Naive thymus-derived CD8-positive, alpha-beta T cell (primary cell): Measurements from ENCODE around the gene TRIP13. TPM values are rescaled to one million over a fixed set of nuclear protein-coding genes. Genes with fewer than 3 reads are reported as not detected.

Source experiments
- ATAC-seq, 2 donors: fragments of 150-1000 bp; cut with Tn5 transposase in 1 of 2; sonication (Bioruptor Pico), chemical (Tn5 transposase) in 1 of 2; 1 replicate in 1 of 2; 2 replicates in 1 of 2; pipeline ENCODE4 v1.10.0; 2021; ENCODE audit warnings: mild to moderate bottlenecking in 2 of 2, moderate library complexity in 2 of 2
- POLR2A ChIA-PET: fragments of 350-600 bp; sonication (Branson Sonifier 250); formaldehyde crosslinking; loops from one replicate; lab custom pipeline; 2021; ENCODE audit warnings: antibody characterized with exemption; lab: Charles Lee
- DNase-seq, 10 donors: peaks; one replicate each; pipeline versions ENCODE4 v3.0.0 to v3.0.0-alpha.2; 2020 to 2022
- H3K27ac Mint-ChIP-seq, 10 donors: one replicate each; pipeline ENCODE4 v1.8.0; 2020 to 2022; ENCODE audit warnings: mild to moderate bottlenecking in 10 of 10, mixed read lengths in 10 of 10, moderate library complexity in 4 of 10, inconsistent platforms in 1 of 10
- H3K27me3 Mint-ChIP-seq, 5 donors: one replicate each; pipeline ENCODE4 v1.8.0; 2021 to 2022; ENCODE audit warnings: mixed read lengths in 5 of 5
- H3K36me3 Mint-ChIP-seq, 3 donors: one replicate each; pipeline ENCODE4 v1.8.0; 2020 to 2022; ENCODE audit warnings: mixed read lengths in 3 of 3, mild to moderate bottlenecking in 2 of 3, inconsistent platforms in 1 of 3
- H3K4me1 Mint-ChIP-seq, 4 donors: one replicate each; pipeline ENCODE4 v1.8.0; 2021 to 2022; ENCODE audit warnings: mixed read lengths in 4 of 4
- H3K4me3 Mint-ChIP-seq, 10 donors: one replicate each; pipeline ENCODE4 v1.8.0; 2020 to 2022; ENCODE audit warnings: mild to moderate bottlenecking in 10 of 10, mixed read lengths in 10 of 10, moderate library complexity in 6 of 10, inconsistent platforms in 1 of 10
- H3K9me3 Mint-ChIP-seq, 9 donors: one replicate each; pipeline ENCODE4 v1.8.0; 2020 to 2022; ENCODE audit warnings: mixed read lengths in 9 of 9, mild to moderate bottlenecking in 3 of 9, inconsistent platforms in 1 of 9, moderate library complexity in 1 of 9
- polyA plus RNA-seq, 3 donors: library from polyadenylated mRNA; unstranded; fragments of 300-500 nt; fragmentation: Illumina TruSeq; gene quantifications; one replicate each; pipeline ENCODE4 v1.2.3, GENCODE V29; 2021
- total RNA-seq, 8 experiments: library from RNA in 2 of 8; stranded (reverse) in 2 of 8; gene quantifications; one replicate each; pipeline ENCODE4 v1.2.3 and lab custom pipeline; 2021 to 2026

The TRIP13 gene
- total and polyA plus RNA-seq, 5 experiments from 2014 or later: 0.55 to 1.5 (median 0.75) TPM

- peaks cover 0 to 2% (median 0%) of the 10 kb centered on the region in 4 donors for H3K4me1 Mint-ChIP-seq
- H3K27me3 Mint-ChIP-seq: peaks cover 14 to 42% (median 30%) of the 10 kb centered on the region in 5 donors
- peak in 1 of 10 donors; percentile 15 for DNase-seq
- peak overlapping the region in 2 of 10 donors; percentile 9 to 51 for H3K27ac Mint-ChIP-seq
- peaks cover 0 to 5% (median 0%) of the 10 kb centered on the region in 3 donors for H3K36me3 Mint-ChIP-seq
- H3K9me3 Mint-ChIP-seq: no peaks in the 10 kb centered on the region
- POLR2A ChIA-PET: no interaction called here
- ATAC-seq: peak in 1 of 2 donors; percentile 33
- H3K4me3 Mint-ChIP-seq: no peak overlapping the region
Observed at GRCh38 chr5:943918-944620, 51.4 kb downstream of the TRIP13 start.

- DNase-seq: no peak
- peak overlapping the region in 2 of 10 donors; percentile 11 to 51 for H3K27ac Mint-ChIP-seq
- H3K36me3 Mint-ChIP-seq: peaks cover 0 to 5% (median 0%) of the 10 kb centered on the region in 3 donors
- peaks cover 0 to 2% (median 0%) of the 10 kb centered on the region in 4 donors for H3K4me1 Mint-ChIP-seq
- ATAC-seq: no peak
- POLR2A ChIA-PET: no interaction called here
- H3K9me3 Mint-ChIP-seq: no peaks in the 10 kb centered on the region
- H3K4me3 Mint-ChIP-seq: no peak overlapping the region
- peaks cover 14 to 42% (median 35%) of the 10 kb centered on the region in 5 donors for H3K27me3 Mint-ChIP-seq
Observed at GRCh38 chr5:944621-944927, 51.9 kb downstream of the TRIP13 start.

GRCh38 chr5:944992-945685, 52.5 kb downstream of the TRIP13 start:
- H3K36me3 Mint-ChIP-seq: peaks cover 0 to 5% (median 0%) of the 10 kb centered on the region in 3 donors
- ATAC-seq (no peak), DNase-seq (peak in 1 of 10 donors; percentile 13)
- H3K4me3 Mint-ChIP-seq: no peak overlapping the region
- POLR2A ChIA-PET: no interaction called here
- no peaks in the 10 kb centered on the region for H3K9me3 Mint-ChIP-seq
- peaks cover 13 to 44% (median 41%) of the 10 kb centered on the region in 5 donors for H3K27me3 Mint-ChIP-seq
- peak overlapping the region in 1 of 10 donors; percentile 51 for H3K27ac Mint-ChIP-seq
- H3K4me1 Mint-ChIP-seq: peaks cover 0 to 2% (median 0%) of the 10 kb centered on the region in 4 donors

- POLR2A ChIA-PET: no interaction called here
- Mint-ChIP-seq H3K36me3 (peaks cover 0 to 9% (median 1%) of the 10 kb centered on the region in 3 donors), H3K27ac (no peak overlapping the region), H3K4me1 (peaks cover 0 to 2% (median 0%) of the 10 kb centered on the region in 4 donors), H3K4me3 (no peak overlapping the region), H3K9me3 (peaks cover 0 to 2% (median 0%) of the 10 kb centered on the region in 9 donors), H3K27me3 (peaks cover 18 to 51% (median 47%) of the 10 kb centered on the region in 5 donors)
- ATAC-seq (no peak), DNase-seq (peak in 1 of 10 donors; percentile 6)
Observed at GRCh38 chr5:945691-946551, 53.2 kb downstream of the TRIP13 start.

- Mint-ChIP-seq H3K4me1 (peaks cover 0 to 4% (median 0%) of the 10 kb centered on the region in 4 donors), H3K27me3 (peaks cover 15 to 61% (median 51%) of the 10 kb centered on the region in 5 donors), H3K4me3 (no peak overlapping the region), H3K27ac (no peak overlapping the region), H3K36me3 (peaks cover 0 to 7% (median 4%) of the 10 kb centered on the region in 3 donors), H3K9me3 (peaks cover 0 to 4% (median 0%) of the 10 kb centered on the region in 9 donors)
- DNase-seq: no peak
- ATAC-seq: no peak
- POLR2A ChIA-PET: no interaction called here
Observed at GRCh38 chr5:946720-947625, 54.3 kb downstream of the TRIP13 start.

- Mint-ChIP-seq H3K27me3 (peaks cover 11 to 59% (median 48%) of the 10 kb centered on the region in 5 donors), H3K4me1 (peaks cover 0 to 4% (median 0%) of the 10 kb centered on the region in 4 donors), H3K4me3 (no peak overlapping the region), H3K27ac (no peak overlapping the region), H3K9me3 (peaks cover 0 to 4% (median 0%) of the 10 kb centered on the region in 9 donors), H3K36me3 (peaks cover 0 to 7% (median 4%) of the 10 kb centered on the region in 3 donors)
- ATAC-seq: no peak
- DNase-seq: no peak
- POLR2A ChIA-PET: no interaction called here
Observed at GRCh38 chr5:947626-948471, 55.2 kb downstream of the TRIP13 start.

GRCh38 chr5:948472-949274, 56.0 kb downstream of the TRIP13 start:
- Mint-ChIP-seq H3K4me3 (no peak overlapping the region), H3K27me3 (peaks cover 14 to 65% (median 49%) of the 10 kb centered on the region in 5 donors), H3K36me3 (peaks cover 0 to 7% (median 4%) of the 10 kb centered on the region in 3 donors), H3K9me3 (peaks cover 0 to 4% (median 0%) of the 10 kb centered on the region in 9 donors), H3K4me1 (peaks cover 0 to 4% (median 0%) of the 10 kb centered on the region in 4 donors), H3K27ac (no peak overlapping the region)
- ATAC-seq (no peak), DNase-seq (no peak)
- POLR2A ChIA-PET: no interaction called here

GRCh38 chr5:949275-949543, 56.5 kb downstream of the TRIP13 start:
- H3K4me1 Mint-ChIP-seq: peaks cover 0 to 4% (median 0%) of the 10 kb centered on the region in 4 donors
- H3K36me3 Mint-ChIP-seq: peaks cover 0 to 7% (median 4%) of the 10 kb centered on the region in 3 donors
- ATAC-seq (no peak), DNase-seq (no peak)
- H3K9me3 Mint-ChIP-seq: peaks cover 0 to 4% (median 0%) of the 10 kb centered on the region in 9 donors
- H3K27ac Mint-ChIP-seq: no peak overlapping the region
- H3K4me3 Mint-ChIP-seq: no peak overlapping the region
- POLR2A ChIA-PET: no interaction called here
- peaks cover 14 to 70% (median 48%) of the 10 kb centered on the region in 5 donors for H3K27me3 Mint-ChIP-seq

- H3K27me3 Mint-ChIP-seq: peaks cover 11 to 72% (median 44%) of the 10 kb centered on the region in 5 donors
- peaks cover 0 to 4% (median 0%) of the 10 kb centered on the region in 4 donors for H3K4me1 Mint-ChIP-seq
- no peak for DNase-seq
- peaks cover 0 to 4% (median 0%) of the 10 kb centered on the region in 9 donors for H3K9me3 Mint-ChIP-seq
- H3K27ac Mint-ChIP-seq: no peak overlapping the region
- no peak for ATAC-seq
- H3K4me3 Mint-ChIP-seq: no peak overlapping the region
- POLR2A ChIA-PET: no interaction called here
- H3K36me3 Mint-ChIP-seq: peaks cover 0 to 7% (median 4%) of the 10 kb centered on the region in 3 donors
Observed at GRCh38 chr5:949815-950560, 57.3 kb downstream of the TRIP13 start.
